Stimulated activated CD4-positive, alpha-beta T cell treated with anti-CD3 and anti-CD28 coated beads, Interleukin-1b, Interleukin-23, amount 100 ng/mL, for 1 hour (primary cell): ENCODE results near the gene A4GALT.

Experiments used
- DNase-seq, 2 donors: peaks; one replicate each; pipeline ENCODE4 v3.0.0-alpha.2; 2020; ENCODE audit warnings: low read depth in 2 of 2

Gene A4GALT

GRCh38 chr22:42649246-42650099 lies 71.2 kb downstream of the A4GALT start, which contains the start of gene CYB5R3:
TSS of gene CYB5R3 (minus strand) at chr22:42649392. CDS start at chr22:42649315, 77 bp downstream.
- peak; percentile 51 to 64 for DNase-seq

GRCh38 chr22:42648368-42649245 lies 72.1 kb downstream of the A4GALT start:
- no peak for DNase-seq

GRCh38 chr22:42648017-42648367 lies 72.7 kb downstream of the A4GALT start:
- DNase-seq: no peak

GRCh38 chr22:42646569-42647525 lies 73.8 kb downstream of the A4GALT start:
- DNase-seq: no peak

GRCh38 chr22:42645938-42646568 lies 74.6 kb downstream of the A4GALT start:
- DNase-seq: no peak

GRCh38 chr22:42645341-42645937 lies 75.2 kb downstream of the A4GALT start:
- DNase-seq: no peak

GRCh38 chr22:42644422-42645340 lies 76.0 kb downstream of the A4GALT start:
- DNase-seq: no peak

GRCh38 chr22:42643634-42644421 lies 76.8 kb downstream of the A4GALT start:
- no peak for DNase-seq

GRCh38 chr22:42642806-42643633 lies 77.7 kb downstream of the A4GALT start:
- DNase-seq: no peak
